Smooth muscle cell (in vitro differentiated cells): ENCODE data around the gene XRCC3. TPM values are rescaled to one million over a fixed set of nuclear protein-coding genes. Genes with fewer than 3 reads are reported as not detected.
A peak's percentile ranks its signal among the peaks of the same experiment; 100 is the strongest.

ENCODE experiments used
- DNase-seq: peaks from one replicate; lab custom pipeline; 2025; ENCODE audit not compliant: unreplicated experiment; lab: John Stamatoyannopoulos, UW
- H2AFZ ChIP-seq: fragments of 200-600 bp; sonication (generic); 2 replicates; pipeline ENCODE4 v1.6.0; 2016; ENCODE audit warnings: antibody characterized with exemption, low read depth, mild to moderate bottlenecking
- H3F3A ChIP-seq: fragments of 200-600 bp; sonication (generic); 2 replicates; pipeline ENCODE4 v1.6.0; 2017; ENCODE audit warnings: antibody characterized with exemption, low read depth
- H3K27ac ChIP-seq: fragments of 200-600 bp; sonication (generic); 2 replicates; pipeline ENCODE4 v1.5.1; 2016; ENCODE audit warnings: low read depth, mild to moderate bottlenecking
- H3K27me3 ChIP-seq: fragments of 200-600 bp; sonication (generic); 2 replicates; pipeline ENCODE4 v1.6.1; 2016; ENCODE audit warnings: low read depth, mild to moderate bottlenecking
- H3K36me3 ChIP-seq: fragments of 200-600 bp; sonication (generic); 2 replicates; pipeline ENCODE4 v1.5.1; 2016; ENCODE audit warnings: low read depth
- H3K4me1 ChIP-seq: fragments of 200-600 bp; sonication (generic); 2 replicates; pipeline ENCODE4 v1.5.1; 2016; ENCODE audit warnings: low read depth
- H3K4me2 ChIP-seq: fragments of 200-600 bp; sonication (generic); 2 replicates; pipeline ENCODE4 v1.6.0; 2016; ENCODE audit warnings: mild to moderate bottlenecking
- H3K4me3 ChIP-seq: fragments of 200-600 bp; sonication (generic); 2 replicates; pipeline ENCODE4 v1.5.1; 2016; ENCODE audit warnings: mild to moderate bottlenecking
- H3K79me2 ChIP-seq: fragments of 200-600 bp; sonication (generic); 2 replicates; pipeline ENCODE4 v1.6.0; 2016; ENCODE audit warnings: low read depth, mild to moderate bottlenecking
- H3K9ac ChIP-seq: fragments of 200-600 bp; sonication (generic); 2 replicates; pipeline ENCODE4 v1.6.0; 2016; ENCODE audit warnings: low read depth
- H3K9me3 ChIP-seq: fragments of 200-600 bp; sonication (generic); replicated peaks from 2 replicates; pipeline ENCODE4 v1.5.1; 2016; ENCODE audit warnings: low read depth
- H4K20me1 ChIP-seq: fragments of 200-600 bp; sonication (generic); 2 replicates; pipeline ENCODE4 v1.6.0; 2016; ENCODE audit warnings: low read depth
- CTCF ChIP-seq: fragments of 200-600 bp; sonication (generic); IDR thresholded peaks from 2 replicates; pipeline ENCODE4 v1.5.1; 2017; ENCODE audit warnings: borderline replicate concordance, mild to moderate bottlenecking, antibody characterized with exemption; ENCODE audit not compliant: insufficient read depth, poor library complexity, severe bottlenecking
- WGBS: methylation state at CpG from one replicate; pipeline ENCODE4 v1.1.7; 2016; ENCODE audit warnings: low lambda C conversion rate; 5-methylcytosine and 5-hydroxymethylcytosine counted together
- polyA plus RNA-seq: library from polyadenylated mRNA; unstranded; fragments of >200 nt; fragmentation: Nextera tagmentation; extraction: Ambion mirVana; gene quantifications from 2 replicates; pipeline ENCODE4 v1.2.1, GENCODE V29; 2016
- total RNA-seq: library from RNA; depleted of rRNA; stranded (reverse); fragments of >200 nt; gene quantifications from 2 replicates; pipeline ENCODE4 v1.2.3, GENCODE V29; 2014

Gene XRCC3
- total and polyA plus RNA-seq, 2 experiments from 2014 or later: 8.3 to 10.5 TPM

GRCh38 chr14:103725739-103726395 is 10.6 kb upstream of the XRCC3 start:
- Histone ChIP-seq H3K4me2 (no peak overlapping the region), H3K27ac (no peak overlapping the region), H3F3A (peaks cover 6% of the 10 kb centered on the region), H2AFZ (no peak overlapping the region), H3K4me1 (peaks cover 6% of the 10 kb centered on the region), H3K36me3 (no peaks in the 10 kb centered on the region), H3K9ac (no peak overlapping the region), H3K79me2 (peaks cover 55% of the 10 kb centered on the region), H4K20me1 (peaks cover 80% of the 10 kb centered on the region), H3K9me3 (no peaks in the 10 kb centered on the region), H3K27me3 (no peaks in the 10 kb centered on the region), H3K4me3 (no peak overlapping the region)
- DNase-seq: no peak
- no peak for TF ChIP-seq CTCF
- WGBS: 96% methylated on average over 16 of the region's 16 CpGs

DNA sequence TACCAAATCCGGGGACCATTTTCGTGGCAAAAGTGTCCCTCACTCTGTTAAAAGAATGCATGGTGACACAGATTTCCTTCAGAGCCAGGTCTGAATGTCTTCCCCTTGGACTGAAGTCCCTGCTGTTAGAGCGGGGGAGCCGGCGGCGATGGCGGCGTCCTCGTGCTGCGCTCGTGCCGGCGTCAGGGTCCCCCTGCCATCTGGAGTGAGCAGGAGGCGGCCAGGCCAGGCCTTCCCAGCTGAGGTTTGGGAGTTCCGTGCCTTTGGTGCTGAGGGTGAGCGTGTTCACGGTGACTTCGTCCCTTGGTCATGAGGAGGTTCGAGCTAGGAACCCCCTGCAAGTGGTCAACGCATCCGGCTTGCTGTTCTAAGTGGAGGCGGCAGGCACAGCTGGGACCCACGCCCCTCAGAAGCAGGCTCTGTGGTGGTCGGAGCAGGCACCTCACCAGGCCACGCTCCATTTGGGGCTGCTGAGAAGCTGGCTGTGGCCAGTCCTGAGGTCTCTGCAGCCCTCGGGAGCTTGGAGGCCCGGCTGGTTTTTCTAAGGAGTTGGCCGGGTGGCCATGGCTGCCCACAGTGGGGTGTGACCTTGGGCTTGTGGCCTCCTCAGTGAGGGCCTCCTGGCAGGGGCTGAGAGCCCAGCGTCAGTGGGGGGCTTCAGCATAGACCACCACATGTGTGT is 9.9 kb upstream of the XRCC3 start:
- Histone ChIP-seq H2AFZ (no peak overlapping the region), H3K4me3 (no peak overlapping the region), H3K36me3 (no peaks in the 10 kb centered on the region), H4K20me1 (peaks cover 84% of the 10 kb centered on the region), H3K9ac (no peak overlapping the region), H3K4me2 (no peak overlapping the region), H3K9me3 (no peaks in the 10 kb centered on the region), H3K27me3 (no peaks in the 10 kb centered on the region), H3K4me1 (peaks cover 6% of the 10 kb centered on the region), H3K79me2 (peaks cover 58% of the 10 kb centered on the region), H3F3A (peaks cover 6% of the 10 kb centered on the region), H3K27ac (no peak overlapping the region)
- 97% methylated on average over 29 of the region's 29 CpGs for WGBS
- no peak for TF ChIP-seq CTCF
- no peak for DNase-seq

DNA sequence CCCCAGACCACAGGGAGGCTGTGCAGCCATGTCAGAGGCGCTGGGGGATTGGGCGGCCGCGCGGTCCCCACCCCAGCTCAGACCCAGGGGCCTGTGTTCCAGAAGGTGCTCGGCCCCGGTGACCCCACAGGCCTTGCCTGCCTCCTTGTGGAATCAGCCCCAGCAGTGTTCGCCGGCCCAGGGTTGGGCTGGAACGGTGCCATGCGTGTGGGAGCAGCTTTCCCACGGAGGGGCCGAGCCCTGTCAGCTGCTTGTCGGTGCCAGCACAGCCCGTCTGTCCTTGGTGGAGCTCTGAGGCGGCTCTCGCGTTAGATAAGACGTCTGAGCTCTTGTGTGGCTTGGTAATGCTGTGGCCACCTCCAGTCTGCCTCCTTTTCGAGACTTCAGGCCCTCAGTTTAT is 8.9 kb upstream of the XRCC3 start:
- H4K20me1 ChIP-seq: peaks cover 91% of the 10 kb centered on the region
- no peak overlapping the region for H3K9ac ChIP-seq
- H3K9me3 ChIP-seq: no peaks in the 10 kb centered on the region
- H3K4me1 ChIP-seq: peaks cover 6% of the 10 kb centered on the region
- no peaks in the 10 kb centered on the region for H3K27me3 ChIP-seq
- DNase-seq: peak; percentile 15
- peak overlapping the region; percentile 93 for H3K27ac ChIP-seq
- H3F3A ChIP-seq: peaks cover 6% of the 10 kb centered on the region
- H3K36me3 ChIP-seq: no peaks in the 10 kb centered on the region
- no peak for TF ChIP-seq CTCF
- 46% methylated on average over 19 of the region's 20 CpGs for WGBS
- no peak overlapping the region for H2AFZ ChIP-seq
- H3K79me2 ChIP-seq: peaks cover 65% of the 10 kb centered on the region
- no peak overlapping the region for H3K4me3 ChIP-seq
- H3K4me2 ChIP-seq: peak overlapping the region; percentile 57
